ENCODE measurements around the gene CA5A. TPM values are rescaled to one million over a fixed set of nuclear protein-coding genes. Genes with fewer than 3 reads are reported as not detected.
A peak's percentile ranks its signal among the peaks of the same experiment; 100 is the strongest.

The CA5A gene
- total and polyA plus RNA-seq, 2 of the 13 experiments (the other 11 are each of a cell fraction or from before 2014, with no cell fraction given): 66.8 to 106 TPM

DNA sequence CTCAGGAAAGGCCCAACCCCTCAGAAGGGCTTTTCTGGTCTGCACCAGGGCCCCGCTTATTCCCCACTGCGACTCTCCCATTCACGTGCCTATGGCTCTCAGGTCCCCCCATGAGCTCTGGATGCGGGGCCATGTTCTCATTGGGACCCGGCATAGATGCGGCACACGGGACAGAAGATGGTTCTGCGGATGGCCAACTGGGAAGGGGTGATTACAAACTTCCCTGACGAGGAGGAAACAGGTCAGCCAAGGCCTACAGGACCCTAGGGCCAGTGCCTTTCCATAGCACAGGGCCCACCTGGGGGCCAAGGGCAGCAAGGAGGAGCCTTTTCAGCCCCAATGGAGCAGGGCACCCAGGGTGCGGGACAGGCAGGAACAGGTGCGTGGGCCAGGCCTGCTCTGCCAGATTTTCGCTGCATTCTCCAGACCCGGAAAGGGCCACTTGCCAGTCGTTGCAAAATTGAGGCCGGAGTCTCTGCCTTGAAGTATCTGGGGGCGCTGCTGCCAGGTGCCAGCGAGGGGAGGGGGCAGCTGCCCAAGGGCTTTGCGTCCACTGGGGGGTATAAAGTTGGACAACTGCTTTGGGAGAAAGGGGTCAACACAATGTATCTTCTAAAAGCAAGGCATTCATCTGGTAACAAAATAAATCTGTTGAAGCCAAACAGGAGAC, 87.5 kb downstream of the CA5A start (continued):
- TF ChIP-seq ZNF572 (CRISPR knock-in tag; IDR thresholded peaks at IDR 0.05) (peak; percentile 85), TAF15 (IDR thresholded peaks at IDR 0.05; ENCODE audit: low read depth, low read length, poor library complexity, severe bottlenecking) (peak; percentile 59), REPIN1 (CRISPR knock-in tag; IDR thresholded peaks at IDR 0.05; ENCODE audit: borderline replicate concordance, low read depth) (0 out of 2 replicates have a peak, but pooled peaks have one; percentile 13), SMAD1 (CRISPR knock-in tag; IDR thresholded peaks at IDR 0.05; ENCODE audit: borderline replicate concordance, low read depth) (no peak), ZMYM4 (CRISPR knock-in tag; IDR thresholded peaks at IDR 0.05) (peak; percentile 18; the same call in 1 of the 2 replicates), ZNF317 (CRISPR knock-in tag; IDR thresholded peaks at IDR 0.05) (0 out of 2 replicates have a peak, but pooled peaks have one; percentile 5), BRD4 (CRISPR knock-in tag; IDR thresholded peaks at IDR 0.05) (0 out of 2 replicates have a peak, but pooled peaks have one; percentile 19), AGO2 (optimal IDR thresholded peaks at IDR 0.05; ENCODE audit: low read depth, low read length) (peak; percentile 67), ZBTB3 (CRISPR knock-in tag; IDR thresholded peaks at IDR 0.05; ENCODE audit: borderline replicate concordance, low read depth) (0 out of 2 replicates have a peak, but pooled peaks have one; percentile 8), ZIK1 (CRISPR knock-in tag; IDR thresholded peaks at IDR 0.05; ENCODE audit: borderline replicate concordance, low read depth) (no peak), ZMAT3 (CRISPR knock-in tag; conservative IDR thresholded peaks at IDR 0.05) (peak; percentile 16; the same call in 1 of the 2 replicates), ZNF274 (CRISPR knock-in tag; IDR thresholded peaks at IDR 0.05) (0 out of 2 replicates have a peak, but pooled peaks have one; percentile 7), ZFP82 (CRISPR knock-in tag; IDR thresholded peaks at IDR 0.05; ENCODE audit: borderline replicate concordance) (no peak), ZNF552 (CRISPR knock-in tag; IDR thresholded peaks at IDR 0.05; ENCODE audit: borderline replicate concordance) (peak; percentile 50; the same call in 1 of the 2 replicates), CCDC6 (CRISPR knock-in tag; IDR thresholded peaks at IDR 0.05) (0 out of 2 replicates have a peak, but pooled peaks have one; percentile 42), ZNF251 (CRISPR knock-in tag; IDR thresholded peaks at IDR 0.05) (0 out of 2 replicates have a peak, but pooled peaks have one; percentile 15), ZNF234 (CRISPR knock-in tag; conservative IDR thresholded peaks at IDR 0.05) (0 out of 2 replicates have a peak, but pooled peaks have one; percentile 3), U2AF1 (optimal IDR thresholded peaks at IDR 0.05; ENCODE audit: low read depth, low read length) (peak; percentile 15), EED (CRISPR knock-in tag; IDR thresholded peaks at IDR 0.05) (peak; percentile 57; the same call in 1 of the 2 replicates), ZC3H4 (CRISPR knock-in tag; IDR thresholded peaks at IDR 0.05; ENCODE audit: borderline replicate concordance) (0 out of 2 replicates have a peak, but pooled peaks have one; percentile 10), ZNF256 (CRISPR knock-in tag; conservative IDR thresholded peaks at IDR 0.05) (no peak), ZBTB38 (CRISPR knock-in tag; IDR thresholded peaks at IDR 0.05) (peak; percentile 13; the same call in 1 of the 2 replicates), SMAD3 (CRISPR knock-in tag; IDR thresholded peaks at IDR 0.05) (no peak), ZNF547 (CRISPR knock-in tag; IDR thresholded peaks at IDR 0.05) (peak; percentile 4), ZNF879 (CRISPR knock-in tag; IDR thresholded peaks at IDR 0.05) (peak; percentile 68; the same call in 1 of the 2 replicates), CBX1 (IDR thresholded peaks at IDR 0.05; ENCODE audit: low read depth) (peak; percentile 4), HDAC6 (IDR thresholded peaks at IDR 0.05; ENCODE audit: low read depth, low read length) (no peak)
- TF ChIP-seq, protein P1, sequence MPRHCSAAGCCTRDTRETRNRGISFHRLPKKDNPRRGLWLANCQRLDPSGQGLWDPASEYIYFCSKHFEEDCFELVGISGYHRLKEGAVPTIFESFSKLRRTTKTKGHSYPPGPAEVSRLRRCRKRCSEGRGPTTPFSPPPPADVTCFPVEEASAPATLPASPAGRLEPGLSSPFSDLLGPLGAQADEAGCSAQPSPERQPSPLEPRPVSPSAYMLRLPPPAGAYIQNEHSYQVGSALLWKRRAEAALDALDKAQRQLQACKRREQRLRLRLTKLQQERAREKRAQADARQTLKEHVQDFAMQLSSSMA (CRISPR knock-in tag; IDR thresholded peaks at IDR 0.05): peak; percentile 86
- TF ChIP-seq, protein P2, sequence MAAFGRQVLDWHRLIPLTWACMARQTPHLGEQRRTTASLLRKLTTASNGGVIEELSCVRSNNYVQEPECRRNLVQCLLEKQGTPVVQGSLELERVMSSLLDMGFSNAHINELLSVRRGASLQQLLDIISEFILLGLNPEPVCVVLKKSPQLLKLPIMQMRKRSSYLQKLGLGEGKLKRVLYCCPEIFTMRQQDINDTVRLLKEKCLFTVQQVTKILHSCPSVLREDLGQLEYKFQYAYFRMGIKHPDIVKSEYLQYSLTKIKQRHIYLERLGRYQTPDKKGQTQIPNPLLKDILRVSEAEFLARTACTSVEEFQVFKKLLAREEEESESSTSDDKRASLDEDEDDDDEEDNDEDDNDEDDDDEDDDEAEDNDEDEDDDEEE (CRISPR knock-in tag; IDR thresholded peaks at IDR 0.05): no peak
- TF ChIP-seq, protein P3, sequence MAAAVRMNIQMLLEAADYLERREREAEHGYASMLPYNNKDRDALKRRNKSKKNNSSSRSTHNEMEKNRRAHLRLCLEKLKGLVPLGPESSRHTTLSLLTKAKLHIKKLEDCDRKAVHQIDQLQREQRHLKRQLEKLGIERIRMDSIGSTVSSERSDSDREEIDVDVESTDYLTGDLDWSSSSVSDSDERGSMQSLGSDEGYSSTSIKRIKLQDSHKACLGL (CRISPR knock-in tag; IDR thresholded peaks at IDR 0.05): 0 out of 2 replicates have a peak, but pooled peaks have one; percentile 69
